ENCODE data around the gene RHOBTB3.

The RHOBTB3 gene

GRCh38 chr5:95823218-95823737 lies 92.1 kb downstream of the RHOBTB3 start:
- peaks cover 0 to 2% (median 0%) of the 10 kb centered on the region in 5 donors for H3K27me3 ChIP-seq (ENCODE audit: control insufficient read depth in 5 of 5, insufficient read depth in 4 of 5, low read length in 5 of 5)
- H3K9me3 ChIP-seq (ENCODE audit: control insufficient read depth in 5 of 5, low read length in 5 of 5): no peaks in the 10 kb centered on the region
- peak overlapping the region; percentile 98 for H3K27ac ChIP-seq (ENCODE audit: low read depth, low read length)
- H3K36me3 ChIP-seq (ENCODE audit: control insufficient read depth in 5 of 5, insufficient read depth in 5 of 5, low read length in 5 of 5): no peaks in the 10 kb centered on the region
- H3K4me3 ChIP-seq (ENCODE audit: low read depth in 1 of 5, low read length in 5 of 5): peak overlapping the region; percentile 90 to 99 (median 96)
- peak overlapping the region; percentile 66 to 89 (median 82) for H3K9ac ChIP-seq (ENCODE audit: low read length in 5 of 5)
- H3K4me1 ChIP-seq (ENCODE audit: control insufficient read depth in 5 of 5, insufficient read depth in 5 of 5, low read length in 5 of 5): peaks cover 18 to 66% (median 60%) of the 10 kb centered on the region in 5 donors

GRCh38 chr5:95823738-95824609 lies 92.8 kb downstream of the RHOBTB3 start:
- H3K27ac ChIP-seq (ENCODE audit: low read depth, low read length): peak overlapping the region; percentile 98
- peaks cover 12 to 59% (median 54%) of the 10 kb centered on the region in 5 donors for H3K4me1 ChIP-seq (ENCODE audit: control insufficient read depth in 5 of 5, insufficient read depth in 5 of 5, low read length in 5 of 5)
- peak overlapping the region; percentile 90 to 99 (median 96) for H3K4me3 ChIP-seq (ENCODE audit: low read depth in 1 of 5, low read length in 5 of 5)
- H3K36me3 ChIP-seq (ENCODE audit: control insufficient read depth in 5 of 5, insufficient read depth in 5 of 5, low read length in 5 of 5): no peaks in the 10 kb centered on the region
- peaks cover 0 to 2% (median 0%) of the 10 kb centered on the region in 5 donors for H3K27me3 ChIP-seq (ENCODE audit: control insufficient read depth in 5 of 5, insufficient read depth in 4 of 5, low read length in 5 of 5)
- no peaks in the 10 kb centered on the region for H3K9me3 ChIP-seq (ENCODE audit: control insufficient read depth in 5 of 5, low read length in 5 of 5)
- peak overlapping the region; percentile 66 to 89 (median 82) for H3K9ac ChIP-seq (ENCODE audit: low read length in 5 of 5)

GRCh38 chr5:95824747-95825146 lies 93.6 kb downstream of the RHOBTB3 start:
- Histone ChIP-seq H3K27ac (ENCODE audit: low read depth, low read length) (peak overlapping the region; percentile 98), H3K36me3 (ENCODE audit: control insufficient read depth in 5 of 5, insufficient read depth in 5 of 5, low read length in 5 of 5) (no peaks in the 10 kb centered on the region), H3K27me3 (ENCODE audit: control insufficient read depth in 5 of 5, insufficient read depth in 4 of 5, low read length in 5 of 5) (peaks cover 0 to 2% (median 0%) of the 10 kb centered on the region in 5 donors), H3K4me3 (ENCODE audit: low read depth in 1 of 5, low read length in 5 of 5) (no peak overlapping the region), H3K9ac (ENCODE audit: low read length in 5 of 5) (peak overlapping the region in 1 of 5 donors; percentile 85), H3K4me1 (ENCODE audit: control insufficient read depth in 5 of 5, insufficient read depth in 5 of 5, low read length in 5 of 5) (peaks cover 12 to 53% (median 49%) of the 10 kb centered on the region in 5 donors), H3K9me3 (ENCODE audit: control insufficient read depth in 5 of 5, low read length in 5 of 5) (no peaks in the 10 kb centered on the region)

- H3K9me3 ChIP-seq (ENCODE audit: control insufficient read depth in 5 of 5, low read length in 5 of 5): no peaks in the 10 kb centered on the region
- peaks cover 10 to 47% (median 41%) of the 10 kb centered on the region in 5 donors for H3K4me1 ChIP-seq (ENCODE audit: control insufficient read depth in 5 of 5, insufficient read depth in 5 of 5, low read length in 5 of 5)
- H3K27ac ChIP-seq (ENCODE audit: low read depth, low read length): no peak overlapping the region
- no peak overlapping the region for H3K4me3 ChIP-seq (ENCODE audit: low read depth in 1 of 5, low read length in 5 of 5)
- peaks cover 0 to 2% (median 0%) of the 10 kb centered on the region in 5 donors for H3K27me3 ChIP-seq (ENCODE audit: control insufficient read depth in 5 of 5, insufficient read depth in 4 of 5, low read length in 5 of 5)
- no peak overlapping the region for H3K9ac ChIP-seq (ENCODE audit: low read length in 5 of 5)
- no peaks in the 10 kb centered on the region for H3K36me3 ChIP-seq (ENCODE audit: control insufficient read depth in 5 of 5, insufficient read depth in 5 of 5, low read length in 5 of 5)
Observed at GRCh38 chr5:95825495-95825894, 94.4 kb downstream of the RHOBTB3 start.

- Histone ChIP-seq H3K9ac (ENCODE audit: low read length in 5 of 5) (no peak overlapping the region), H3K9me3 (ENCODE audit: control insufficient read depth in 5 of 5, low read length in 5 of 5) (no peaks in the 10 kb centered on the region), H3K4me1 (ENCODE audit: control insufficient read depth in 5 of 5, insufficient read depth in 5 of 5, low read length in 5 of 5) (peaks cover 9 to 35% (median 28%) of the 10 kb centered on the region in 5 donors)
Observed at GRCh38 chr5:95826949-95827891, 96.1 kb downstream of the RHOBTB3 start.

GRCh38 chr5:95827892-95828246 lies 96.7 kb downstream of the RHOBTB3 start:
- Histone ChIP-seq H3K36me3 (ENCODE audit: control insufficient read depth in 5 of 5, insufficient read depth in 5 of 5, low read length in 5 of 5) (no peaks in the 10 kb centered on the region), H3K4me1 (ENCODE audit: control insufficient read depth in 5 of 5, insufficient read depth in 5 of 5, low read length in 5 of 5) (peaks cover 9 to 28% (median 24%) of the 10 kb centered on the region in 5 donors), H3K9me3 (ENCODE audit: control insufficient read depth in 5 of 5, low read length in 5 of 5) (no peaks in the 10 kb centered on the region), H3K4me3 (ENCODE audit: low read depth in 1 of 5, low read length in 5 of 5) (no peak overlapping the region), H3K9ac (ENCODE audit: low read length in 5 of 5) (no peak overlapping the region), H3K27ac (ENCODE audit: low read depth, low read length) (no peak overlapping the region), H3K27me3 (ENCODE audit: control insufficient read depth in 5 of 5, insufficient read depth in 4 of 5, low read length in 5 of 5) (peaks cover 0 to 2% (median 0%) of the 10 kb centered on the region in 5 donors)

More at GRCh38 chr5:95826949-95827891, 96.1 kb downstream of the RHOBTB3 start:
- Histone ChIP-seq H3K27me3 (ENCODE audit: control insufficient read depth in 5 of 5, insufficient read depth in 4 of 5, low read length in 5 of 5) (peaks cover 0 to 2% (median 0%) of the 10 kb centered on the region in 5 donors), H3K4me3 (ENCODE audit: low read depth in 1 of 5, low read length in 5 of 5) (no peak overlapping the region), H3K36me3 (ENCODE audit: control insufficient read depth in 5 of 5, insufficient read depth in 5 of 5, low read length in 5 of 5) (no peaks in the 10 kb centered on the region), H3K27ac (ENCODE audit: low read depth, low read length) (no peak overlapping the region)

- no peaks in the 10 kb centered on the region for H3K9me3 ChIP-seq (ENCODE audit: control insufficient read depth in 5 of 5, low read length in 5 of 5)
- no peaks in the 10 kb centered on the region for H3K36me3 ChIP-seq (ENCODE audit: control insufficient read depth in 5 of 5, insufficient read depth in 5 of 5, low read length in 5 of 5)
- H3K27ac ChIP-seq (ENCODE audit: low read depth, low read length): no peak overlapping the region
- peaks cover 0 to 19% (median 10%) of the 10 kb centered on the region in 5 donors for H3K4me1 ChIP-seq (ENCODE audit: control insufficient read depth in 5 of 5, insufficient read depth in 5 of 5, low read length in 5 of 5)
- no peak overlapping the region for H3K9ac ChIP-seq (ENCODE audit: low read length in 5 of 5)
- H3K4me3 ChIP-seq (ENCODE audit: low read depth in 1 of 5, low read length in 5 of 5): no peak overlapping the region
- H3K27me3 ChIP-seq (ENCODE audit: control insufficient read depth in 5 of 5, insufficient read depth in 4 of 5, low read length in 5 of 5): no peaks in the 10 kb centered on the region
Observed at GRCh38 chr5:95830226-95830625, 99.1 kb downstream of the RHOBTB3 start.

GRCh38 chr5:95832664-95833063 lies 101.5 kb downstream of the RHOBTB3 start:
- no peak overlapping the region for H3K9ac ChIP-seq (ENCODE audit: low read length in 5 of 5)
- no peaks in the 10 kb centered on the region for H3K36me3 ChIP-seq (ENCODE audit: control insufficient read depth in 5 of 5, insufficient read depth in 5 of 5, low read length in 5 of 5)
- H3K4me3 ChIP-seq (ENCODE audit: low read depth in 1 of 5, low read length in 5 of 5): no peak overlapping the region
- H3K9me3 ChIP-seq (ENCODE audit: control insufficient read depth in 5 of 5, low read length in 5 of 5): no peaks in the 10 kb centered on the region
- H3K27me3 ChIP-seq (ENCODE audit: control insufficient read depth in 5 of 5, insufficient read depth in 4 of 5, low read length in 5 of 5): no peaks in the 10 kb centered on the region
- H3K27ac ChIP-seq (ENCODE audit: low read depth, low read length): no peak overlapping the region
- peaks cover 0 to 28% (median 21%) of the 10 kb centered on the region in 5 donors for H3K4me1 ChIP-seq (ENCODE audit: control insufficient read depth in 5 of 5, insufficient read depth in 5 of 5, low read length in 5 of 5)

- Histone ChIP-seq H3K36me3 (ENCODE audit: control insufficient read depth in 5 of 5, insufficient read depth in 5 of 5, low read length in 5 of 5) (no peaks in the 10 kb centered on the region), H3K4me1 (ENCODE audit: control insufficient read depth in 5 of 5, insufficient read depth in 5 of 5, low read length in 5 of 5) (peaks cover 0 to 27% (median 21%) of the 10 kb centered on the region in 5 donors), H3K9ac (ENCODE audit: low read length in 5 of 5) (peak overlapping the region in 4 of 5 donors; percentile 2 to 75 (median 66))
Observed at GRCh38 chr5:95835682-95836385, 104.7 kb downstream of the RHOBTB3 start.

More at GRCh38 chr5:95835682-95836385, 104.7 kb downstream of the RHOBTB3 start:
- Histone ChIP-seq H3K27ac (ENCODE audit: low read depth, low read length) (peak overlapping the region; percentile 75), H3K4me3 (ENCODE audit: low read depth in 1 of 5, low read length in 5 of 5) (peak overlapping the region; percentile 58 to 78 (median 70)), H3K27me3 (ENCODE audit: control insufficient read depth in 5 of 5, insufficient read depth in 4 of 5, low read length in 5 of 5) (no peaks in the 10 kb centered on the region), H3K9me3 (ENCODE audit: control insufficient read depth in 5 of 5, low read length in 5 of 5) (no peaks in the 10 kb centered on the region)
